IMR-90 (cell line): ENCODE data around the gene SFTPD. TPM values are rescaled to one million over a fixed set of nuclear protein-coding genes. Genes with fewer than 3 reads are reported as not detected.

Experiments used
- ATAC-seq: fragments of 200-7000 bp; cut with Tn5 transposase; 2 replicates; pipeline ENCODE4 v1.9.1; 2020; ENCODE audit warnings: low read depth, mild to moderate bottlenecking, moderate library complexity
- BruUV-seq: library from RNA; stranded (reverse); fragments of 400-500 nt; replicated peaks from 2 replicates; lab custom pipeline; 2021; lab: Mats Ljungman, UMichigan
- CTCF ChIA-PET: fragments of 300-600 bp; formaldehyde crosslinking; extraction: SDS; loops from one replicate; lab custom pipeline; 2021; ENCODE audit warnings: antibody characterized with exemption; lab: Yijun Ruan, JAX
- POLR2A ChIA-PET: fragments of 300-600 bp; sonication (Branson Sonifier 250); formaldehyde crosslinking; loops from one replicate; lab custom pipeline; 2022; ENCODE audit warnings: antibody characterized with exemption; ENCODE audit not compliant: unreplicated experiment; lab: Charles Lee
- DNase-seq: peaks from one replicate; pipeline ENCODE4 v3.0.0; 2013
- H2AFZ ChIP-seq: replicated peaks from 2 replicates; pipeline ENCODE3; 2013; ENCODE audit warnings: low read length, mild to moderate bottlenecking; ENCODE audit not compliant: poor library complexity
- H2AK5ac ChIP-seq: 2 replicates; pipeline ENCODE4 v1.6.1; 2013; ENCODE audit warnings: low read depth, low read length, inconsistent platforms
- H2AK9ac ChIP-seq: replicated peaks from 2 replicates; pipeline ENCODE3; 2013; ENCODE audit warnings: mild to moderate bottlenecking, low read depth, low read length, moderate library complexity; ENCODE audit not compliant: poor library complexity
- H2BK120ac ChIP-seq: 2 replicates; pipeline ENCODE4 v1.6.1; 2013; ENCODE audit warnings: low read depth, low read length, inconsistent platforms
- H2BK15ac ChIP-seq: 3 replicates; pipeline ENCODE4 v1.6.1; 2013; ENCODE audit warnings: low read depth, low read length, inconsistent platforms
- H2BK20ac ChIP-seq: 2 replicates; pipeline ENCODE4 v1.6.1; 2013; ENCODE audit warnings: low read depth, mild to moderate bottlenecking, inconsistent platforms, low read length, moderate library complexity
- H2BK5ac ChIP-seq: 2 replicates; pipeline ENCODE4 v1.6.1; 2013; ENCODE audit warnings: mild to moderate bottlenecking, low read depth, low read length, inconsistent platforms; ENCODE audit not compliant: poor library complexity, severe bottlenecking
- H3K14ac ChIP-seq: replicated peaks from 2 replicates; pipeline ENCODE4 v1.6.1; 2013; ENCODE audit warnings: low read depth, low read length, inconsistent platforms
- H3K18ac ChIP-seq: 2 replicates; pipeline ENCODE4 v1.6.1; 2013; ENCODE audit warnings: low read depth, low read length, control low read depth
- H3K23ac ChIP-seq: 2 replicates; pipeline ENCODE4 v1.6.1; 2013; ENCODE audit warnings: low read depth, low read length, inconsistent platforms
- H3K27ac ChIP-seq: 2 replicates; pipeline ENCODE4 v1.5.1; 2013; ENCODE audit warnings: mild to moderate bottlenecking, control low read depth, low read length; ENCODE audit not compliant: insufficient read depth
- H3K27me3 ChIP-seq: 2 replicates; pipeline ENCODE4 v1.6.1; 2013; ENCODE audit warnings: low read length; ENCODE audit not compliant: control insufficient read depth, insufficient read depth
- H3K36me3 ChIP-seq: 2 replicates; pipeline ENCODE4 v1.6.1; 2013; ENCODE audit warnings: low read length, mixed read lengths; ENCODE audit not compliant: control insufficient read depth, insufficient read depth
- H3K4ac ChIP-seq: 2 replicates; pipeline ENCODE4 v1.6.1; 2013; ENCODE audit warnings: low read depth, low read length, inconsistent platforms
- H3K4me1 ChIP-seq: 2 replicates; pipeline ENCODE4 v1.6.1; 2013; ENCODE audit warnings: low read length, mixed read lengths; ENCODE audit not compliant: control insufficient read depth, insufficient read depth
- H3K4me2 ChIP-seq: 2 replicates; pipeline ENCODE4 v1.6.1; 2013; ENCODE audit warnings: low read depth, mild to moderate bottlenecking, control low read depth, low read length, moderate library complexity
- H3K4me3 ChIP-seq: 2 replicates; pipeline ENCODE4 v1.5.1; 2013; ENCODE audit warnings: low read depth, mild to moderate bottlenecking, control low read depth, low read length, moderate library complexity; ENCODE audit not compliant: insufficient read depth
- H3K56ac ChIP-seq: 2 replicates; pipeline ENCODE4 v1.6.1; 2013; ENCODE audit warnings: low read length, inconsistent platforms; ENCODE audit not compliant: insufficient read depth; ENCODE audit errors: extremely low read depth
- H3K79me1 ChIP-seq, 2 experiments: 2 replicates each; pipeline ENCODE4 v1.6.1; 2013; ENCODE audit warnings: low read length in 2 of 2, inconsistent platforms in 1 of 2, low read depth in 1 of 2
- H3K9ac ChIP-seq: 2 replicates; pipeline ENCODE4 v1.6.1; 2013; ENCODE audit warnings: low read depth, low read length, control low read depth
- H3K9me1 ChIP-seq: 2 replicates; pipeline ENCODE4 v1.6.1; 2013; ENCODE audit warnings: low read length, inconsistent platforms; ENCODE audit not compliant: insufficient read depth
- H3K9me3 ChIP-seq: 2 replicates; pipeline ENCODE4 v1.6.1; 2013; ENCODE audit warnings: low read length; ENCODE audit not compliant: control insufficient read depth, insufficient read depth
- H4K20me1 ChIP-seq: 2 replicates; pipeline ENCODE4 v1.6.1; 2013; ENCODE audit warnings: low read length, inconsistent platforms; ENCODE audit not compliant: insufficient read depth
- H4K5ac ChIP-seq: 2 replicates; pipeline ENCODE4 v1.6.1; 2013; ENCODE audit warnings: mild to moderate bottlenecking, low read depth, low read length, control low read depth
- H4K8ac ChIP-seq, 2 experiments: 2 replicates each; pipeline ENCODE4 v1.6.1; 2013; ENCODE audit warnings: low read depth in 2 of 2, low read length in 2 of 2, control low read depth in 1 of 2, inconsistent platforms in 1 of 2
- H4K91ac ChIP-seq: 2 replicates; pipeline ENCODE4 v1.6.1; 2013; ENCODE audit warnings: low read depth, low read length, inconsistent platforms; ENCODE audit not compliant: insufficient read depth
- CEBPB ChIP-seq: IDR thresholded peaks from 2 replicates; pipeline ENCODE4 v1.6.1; 2012; ENCODE audit warnings: low read depth, low read length, improper control_type of control experiment
- CHD1 ChIP-seq: IDR thresholded peaks from 2 replicates; pipeline ENCODE4 v1.6.1; 2012; ENCODE audit warnings: low read depth, low read length, improper control_type of control experiment
- ELK1 ChIP-seq: fragments of 150-350 bp; IDR thresholded peaks from 2 replicates; pipeline ENCODE4 v1.6.1; 2016; ENCODE audit warnings: low read depth, mild to moderate bottlenecking, low read length, moderate library complexity, borderline replicate concordance
- FOS ChIP-seq: fragments of 150-350 bp; IDR thresholded peaks from 2 replicates; pipeline ENCODE4 v1.6.1; 2016; ENCODE audit warnings: low read depth, low read length
- MAFK ChIP-seq: IDR thresholded peaks from 2 replicates; pipeline ENCODE4 v1.6.1; 2012; ENCODE audit warnings: low read depth, low read length, improper control_type of control experiment
- MAZ ChIP-seq: IDR thresholded peaks from 2 replicates; pipeline ENCODE4 v1.6.1; 2012; ENCODE audit warnings: low read depth, mild to moderate bottlenecking, low read length, improper control_type of control experiment, moderate library complexity, borderline replicate concordance
- MXI1 ChIP-seq: IDR thresholded peaks from 2 replicates; pipeline ENCODE4 v1.6.1; 2012; ENCODE audit warnings: low read depth, mild to moderate bottlenecking, low read length, moderate library complexity, borderline replicate concordance
- NFE2L2 ChIP-seq: fragments of 150-350 bp; IDR thresholded peaks from 2 replicates; pipeline ENCODE4 v1.6.1; 2016; ENCODE audit warnings: low read depth, mild to moderate bottlenecking, low read length
- POLR2A ChIP-seq: IDR thresholded peaks from 2 replicates; pipeline ENCODE4 v1.6.1; 2012; ENCODE audit warnings: mild to moderate bottlenecking, low read depth, low read length
- RAD21 ChIP-seq: IDR thresholded peaks from 2 replicates; pipeline ENCODE4 v1.6.1; 2012; ENCODE audit warnings: low read length, improper control_type of control experiment
- RCOR1 ChIP-seq: IDR thresholded peaks from 2 replicates; pipeline ENCODE4 v1.6.1; 2012; ENCODE audit warnings: mild to moderate bottlenecking, low read length, improper control_type of control experiment; ENCODE audit not compliant: insufficient replicate concordance
- RFX5 ChIP-seq: IDR thresholded peaks from 2 replicates; pipeline ENCODE4 v1.8.0; 2012; ENCODE audit warnings: low read depth, mild to moderate bottlenecking, low read length, moderate library complexity
- SMC3 ChIP-seq: fragments of 150-350 bp; IDR thresholded peaks from 2 replicates; pipeline ENCODE4 v1.6.1; 2016; ENCODE audit warnings: low read depth, mild to moderate bottlenecking, antibody characterized with exemption, low read length, moderate library complexity
- WGBS, 2 experiments: methylation state at CpG; one replicate each; pipeline versions ENCODE4 v1.1.5 to v1.1.7; 2013; ENCODE audit warnings: missing lambda C conversion rate in 2 of 2; ENCODE audit not compliant: insufficient read length in 1 of 2; ENCODE audit errors: extremely low coverage in 2 of 2; 5-methylcytosine and 5-hydroxymethylcytosine counted together
- dilution Hi-C: fragments of 300-500 bp; cut with HindIII; formaldehyde crosslinking; loops from one replicate; pipeline ENCODE4 v1.14.3; 2018; ENCODE audit warnings: low sequenced_read_pairs; ENCODE audit not compliant: unreplicated experiment
- in situ Hi-C: fragments of 300-500 bp; cut with MboI; formaldehyde crosslinking; loops from 3 replicates; pipeline ENCODE4 v1.14.3; 2019; ENCODE audit warnings: low sequenced_read_pairs, inconsistent platforms, mixed read lengths
- intact Hi-C: fragments of 100-400 bp; cut with micrococcal nuclease; formaldehyde crosslinking; loops from 2 replicates; pipeline ENCODE4 v1.10.0; 2022
- polyA plus RNA-seq, 3 experiments: library from polyadenylated mRNA; depleted of rRNA; stranded (reverse); fragments of >200 nt; gene quantifications; 2 replicates each; pipeline ENCODE4 v1.2.3, GENCODE V29; 2012; ENCODE audit warnings: low replicate concordance in 1 of 3
- total RNA-seq: library from RNA; depleted of rRNA; stranded (reverse); fragments of >200 nt; gene quantifications from 2 replicates; pipeline ENCODE4 v1.2.3, GENCODE V29; 2012
- TF ChIP-seq, protein P1 (sequence below): conservative IDR thresholded peaks from 2 replicates; pipeline ENCODE4 v1.5.1; 2012; ENCODE audit warnings: mild to moderate bottlenecking, low read depth, low read length, improper control_type of control experiment

SFTPD gene
- total and polyA plus RNA-seq, 2 of the 4 experiments (the other 2 are of a cell fraction): not detected

- Histone ChIP-seq H4K91ac (no peak overlapping the region), H3K27me3 (peaks cover 44% of the 10 kb centered on the region), H2BK5ac (no peak overlapping the region), H3K23ac (no peak overlapping the region), H3K4ac (no peak overlapping the region), H3K36me3 (no peaks in the 10 kb centered on the region), H3K27ac (no peak overlapping the region), H3K79me1 (no peaks in the 10 kb centered on the region), H3K56ac (no peak overlapping the region), H2AK9ac (no peak overlapping the region), H3K18ac (no peak overlapping the region), H3K4me1 (no peaks in the 10 kb centered on the region), H3K4me2 (no peak overlapping the region), H3K9me3 (no peaks in the 10 kb centered on the region; the same call in 1 of the 2 replicates), H3K14ac (no peak overlapping the region), H2BK120ac (no peak overlapping the region), H3K4me3 (no peak overlapping the region), H4K5ac (no peak overlapping the region), H4K20me1 (no peaks in the 10 kb centered on the region), H3K9me1 (no peaks in the 10 kb centered on the region), H4K8ac (no peak overlapping the region), H2AFZ (no peak overlapping the region), H3K9ac (no peak overlapping the region), H2BK20ac (no peak overlapping the region), H2BK15ac (no peak overlapping the region), H2AK5ac (no peak overlapping the region)
- TF ChIP-seq SMC3 (no peak), ELK1 (no peak), RAD21 (no peak), RCOR1 (no peak), CHD1 (no peak), POLR2A (no peak), RFX5 (no peak), MXI1 (no peak), MAFK (no peak), FOS (no peak), MAZ (no peak), NFE2L2 (no peak), CEBPB (no peak)
- TF ChIP-seq, protein P1, sequence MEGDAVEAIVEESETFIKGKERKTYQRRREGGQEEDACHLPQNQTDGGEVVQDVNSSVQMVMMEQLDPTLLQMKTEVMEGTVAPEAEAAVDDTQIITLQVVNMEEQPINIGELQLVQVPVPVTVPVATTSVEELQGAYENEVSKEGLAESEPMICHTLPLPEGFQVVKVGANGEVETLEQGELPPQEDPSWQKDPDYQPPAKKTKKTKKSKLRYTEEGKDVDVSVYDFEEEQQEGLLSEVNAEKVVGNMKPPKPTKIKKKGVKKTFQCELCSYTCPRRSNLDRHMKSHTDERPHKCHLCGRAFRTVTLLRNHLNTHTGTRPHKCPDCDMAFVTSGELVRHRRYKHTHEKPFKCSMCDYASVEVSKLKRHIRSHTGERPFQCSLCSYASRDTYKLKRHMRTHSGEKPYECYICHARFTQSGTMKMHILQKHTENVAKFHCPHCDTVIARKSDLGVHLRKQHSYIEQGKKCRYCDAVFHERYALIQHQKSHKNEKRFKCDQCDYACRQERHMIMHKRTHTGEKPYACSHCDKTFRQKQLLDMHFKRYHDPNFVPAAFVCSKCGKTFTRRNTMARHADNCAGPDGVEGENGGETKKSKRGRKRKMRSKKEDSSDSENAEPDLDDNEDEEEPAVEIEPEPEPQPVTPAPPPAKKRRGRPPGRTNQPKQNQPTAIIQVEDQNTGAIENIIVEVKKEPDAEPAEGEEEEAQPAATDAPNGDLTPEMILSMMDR: no peak
- DNase-seq (no peak), ATAC-seq (no peak)
- in situ Hi-C loops: no loop called here
- BruUV-seq: no TSS peak
- no CpG with 5 or more reads among the region's 3 CpGs for WGBS, 2 experiments
- dilution Hi-C loops: no loop called here
- CTCF ChIA-PET: no interaction called here
- intact Hi-C loops: no loop called here
- POLR2A ChIA-PET: no interaction called here
Measured at GRCh38 chr10:79979310-79979975, 30.5 kb upstream of the SFTPD start.
